ENCODE data around the gene PTPN21.

DNA sequence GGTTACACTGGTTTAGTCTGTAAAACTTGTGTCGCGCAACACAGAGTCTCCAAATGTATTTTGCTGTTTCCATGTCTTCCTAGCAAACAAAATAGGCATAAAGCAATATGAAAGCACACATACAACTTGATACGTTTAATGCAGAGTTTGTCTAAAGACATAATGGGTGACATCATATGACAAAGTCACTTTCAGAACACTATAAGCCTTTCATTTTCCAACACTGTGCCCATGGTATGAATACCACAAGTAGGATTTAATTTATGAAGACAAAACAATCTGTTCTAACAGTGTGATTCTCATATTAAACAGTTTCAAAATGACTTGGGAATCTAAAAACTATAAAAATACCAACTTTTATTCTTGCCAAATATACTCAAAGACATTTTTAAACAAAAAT lies 58.4 kb downstream of the PTPN21 start:
- TF ChIP-seq, protein P1, sequence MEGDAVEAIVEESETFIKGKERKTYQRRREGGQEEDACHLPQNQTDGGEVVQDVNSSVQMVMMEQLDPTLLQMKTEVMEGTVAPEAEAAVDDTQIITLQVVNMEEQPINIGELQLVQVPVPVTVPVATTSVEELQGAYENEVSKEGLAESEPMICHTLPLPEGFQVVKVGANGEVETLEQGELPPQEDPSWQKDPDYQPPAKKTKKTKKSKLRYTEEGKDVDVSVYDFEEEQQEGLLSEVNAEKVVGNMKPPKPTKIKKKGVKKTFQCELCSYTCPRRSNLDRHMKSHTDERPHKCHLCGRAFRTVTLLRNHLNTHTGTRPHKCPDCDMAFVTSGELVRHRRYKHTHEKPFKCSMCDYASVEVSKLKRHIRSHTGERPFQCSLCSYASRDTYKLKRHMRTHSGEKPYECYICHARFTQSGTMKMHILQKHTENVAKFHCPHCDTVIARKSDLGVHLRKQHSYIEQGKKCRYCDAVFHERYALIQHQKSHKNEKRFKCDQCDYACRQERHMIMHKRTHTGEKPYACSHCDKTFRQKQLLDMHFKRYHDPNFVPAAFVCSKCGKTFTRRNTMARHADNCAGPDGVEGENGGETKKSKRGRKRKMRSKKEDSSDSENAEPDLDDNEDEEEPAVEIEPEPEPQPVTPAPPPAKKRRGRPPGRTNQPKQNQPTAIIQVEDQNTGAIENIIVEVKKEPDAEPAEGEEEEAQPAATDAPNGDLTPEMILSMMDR (IDR thresholded peaks at IDR 0.05): no peak
- TF ChIP-seq POLR2A (IDR thresholded peaks at IDR 0.05): no peak

Data from Peyer's patch (tissue), 4 donors.